ENCODE results near the gene UMODL1. TPM values are rescaled to one million over a fixed set of nuclear protein-coding genes. Genes with fewer than 3 reads are reported as not detected.

The UMODL1 gene
- polyA plus RNA-seq, 3 donors, result not detected

GRCh38 chr21:42036313-42036712, 34.8 kb upstream of the UMODL1 start:
- TF ChIP-seq, protein P1, sequence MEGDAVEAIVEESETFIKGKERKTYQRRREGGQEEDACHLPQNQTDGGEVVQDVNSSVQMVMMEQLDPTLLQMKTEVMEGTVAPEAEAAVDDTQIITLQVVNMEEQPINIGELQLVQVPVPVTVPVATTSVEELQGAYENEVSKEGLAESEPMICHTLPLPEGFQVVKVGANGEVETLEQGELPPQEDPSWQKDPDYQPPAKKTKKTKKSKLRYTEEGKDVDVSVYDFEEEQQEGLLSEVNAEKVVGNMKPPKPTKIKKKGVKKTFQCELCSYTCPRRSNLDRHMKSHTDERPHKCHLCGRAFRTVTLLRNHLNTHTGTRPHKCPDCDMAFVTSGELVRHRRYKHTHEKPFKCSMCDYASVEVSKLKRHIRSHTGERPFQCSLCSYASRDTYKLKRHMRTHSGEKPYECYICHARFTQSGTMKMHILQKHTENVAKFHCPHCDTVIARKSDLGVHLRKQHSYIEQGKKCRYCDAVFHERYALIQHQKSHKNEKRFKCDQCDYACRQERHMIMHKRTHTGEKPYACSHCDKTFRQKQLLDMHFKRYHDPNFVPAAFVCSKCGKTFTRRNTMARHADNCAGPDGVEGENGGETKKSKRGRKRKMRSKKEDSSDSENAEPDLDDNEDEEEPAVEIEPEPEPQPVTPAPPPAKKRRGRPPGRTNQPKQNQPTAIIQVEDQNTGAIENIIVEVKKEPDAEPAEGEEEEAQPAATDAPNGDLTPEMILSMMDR (IDR thresholded peaks at IDR 0.05), result no peak
- no peaks in the 10 kb centered on the region for H3K4me1 Mint-ChIP-seq
- H3K27me3 Mint-ChIP-seq (ENCODE audit: low read depth in 3 of 3), result peaks cover 0 to 10% (median 3%) of the 10 kb centered on the region in 3 donors
- H3K36me3 ChIP-seq (replicated peaks in 1 of 2; ENCODE audit: control insufficient read depth in 1 of 2, insufficient read depth in 2 of 2, low read length in 2 of 2), result no peaks in the 10 kb centered on the region
- H3K4me3 ChIP-seq (replicated peaks in 1 of 3; ENCODE audit: low read depth in 2 of 3, low read length in 3 of 3), result no peak overlapping the region
- no peaks in the 10 kb centered on the region for H4K20me1 ChIP-seq (ENCODE audit: insufficient read depth, low read length)
- no peak overlapping the region for H3K9ac ChIP-seq (ENCODE audit: insufficient read depth, low read length, poor library complexity, severe bottlenecking)
- H3K27ac Mint-ChIP-seq, result no peak overlapping the region
- no peak overlapping the region for H3K27ac ChIP-seq (ENCODE audit: low read depth in 1 of 2, low read length in 2 of 2)
- H3K4me1 ChIP-seq (ENCODE audit: control insufficient read depth in 1 of 2, insufficient read depth in 2 of 2, low read length in 2 of 2), result no peaks in the 10 kb centered on the region
- no peaks in the 10 kb centered on the region for H3K9me3 Mint-ChIP-seq
- WGBS (ENCODE audit: insufficient coverage), result no CpG with 5 or more reads among the region's 2 CpGs
- no peaks in the 10 kb centered on the region for H3K9me3 ChIP-seq (replicated peaks in 1 of 2; ENCODE audit: control insufficient read depth in 1 of 2, insufficient read depth in 1 of 2, low read length in 2 of 2)
- no peak overlapping the region for H2AFZ ChIP-seq (ENCODE audit: insufficient read depth, low read depth, low read length, poor library complexity, severe bottlenecking)
- H3K4me2 ChIP-seq (replicated peaks; ENCODE audit: extremely low read depth, low read length, poor library complexity, severe bottlenecking), result no peak overlapping the region
- H3K4me3 Mint-ChIP-seq, result no peak overlapping the region
- intact Hi-C loops (cut with micrococcal nuclease), result no loop called here
- no peaks in the 10 kb centered on the region for H3K27me3 ChIP-seq (ENCODE audit: control insufficient read depth in 2 of 2, insufficient read depth in 2 of 2, low read length in 2 of 2)
- H3K79me2 ChIP-seq (ENCODE audit: insufficient read depth, low read length), result no peaks in the 10 kb centered on the region
- no peak for DNase-seq
- H3K36me3 Mint-ChIP-seq, result no peaks in the 10 kb centered on the region

DNA sequence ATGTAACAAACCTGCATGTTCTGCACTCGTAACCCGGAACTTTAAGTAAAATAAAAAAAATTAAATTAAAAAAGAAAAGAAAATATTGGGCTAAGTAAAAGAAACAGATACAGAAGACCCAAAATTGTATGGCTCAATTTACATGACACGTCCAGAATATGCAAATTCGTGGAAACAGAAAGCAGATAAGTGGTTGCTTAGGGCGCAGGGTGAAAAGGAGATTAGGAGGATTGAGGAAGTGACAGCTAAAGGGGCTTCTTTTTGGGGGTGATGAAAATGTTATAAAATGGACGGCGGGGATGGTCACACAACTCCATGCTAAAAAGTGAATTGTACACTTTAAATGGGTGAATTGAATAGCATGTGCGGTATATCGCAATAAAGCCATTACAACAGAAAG, 33.6 kb upstream of the UMODL1 start:
- intact Hi-C loops (cut with micrococcal nuclease), result no loop called here
- no peaks in the 10 kb centered on the region for H3K9me3 Mint-ChIP-seq
- H3K27me3 Mint-ChIP-seq (ENCODE audit: low read depth in 3 of 3), result peaks cover 0 to 13% (median 3%) of the 10 kb centered on the region in 3 donors
- no peaks in the 10 kb centered on the region for H3K4me1 Mint-ChIP-seq
- Histone ChIP-seq H3K36me3 (replicated peaks in 1 of 2; ENCODE audit: control insufficient read depth in 1 of 2, insufficient read depth in 2 of 2, low read length in 2 of 2) (no peaks in the 10 kb centered on the region), H3K9ac (ENCODE audit: insufficient read depth, low read length, poor library complexity, severe bottlenecking) (no peak overlapping the region), H3K4me1 (ENCODE audit: control insufficient read depth in 1 of 2, insufficient read depth in 2 of 2, low read length in 2 of 2) (no peaks in the 10 kb centered on the region), H3K27ac (ENCODE audit: low read depth in 1 of 2, low read length in 2 of 2) (no peak overlapping the region), H3K4me2 (replicated peaks; ENCODE audit: extremely low read depth, low read length, poor library complexity, severe bottlenecking) (no peak overlapping the region), H3K79me2 (ENCODE audit: insufficient read depth, low read length) (no peaks in the 10 kb centered on the region), H3K4me3 (replicated peaks in 1 of 3; ENCODE audit: low read depth in 2 of 3, low read length in 3 of 3) (no peak overlapping the region), H2AFZ (ENCODE audit: insufficient read depth, low read depth, low read length, poor library complexity, severe bottlenecking) (no peak overlapping the region), H4K20me1 (ENCODE audit: insufficient read depth, low read length) (no peaks in the 10 kb centered on the region), H3K27me3 (ENCODE audit: control insufficient read depth in 2 of 2, insufficient read depth in 2 of 2, low read length in 2 of 2) (no peaks in the 10 kb centered on the region), H3K9me3 (replicated peaks in 1 of 2; ENCODE audit: control insufficient read depth in 1 of 2, insufficient read depth in 1 of 2, low read length in 2 of 2) (no peaks in the 10 kb centered on the region)
- TF ChIP-seq, protein P1 (IDR thresholded peaks at IDR 0.05), result no peak
- H3K36me3 Mint-ChIP-seq, result no peaks in the 10 kb centered on the region
- no peak overlapping the region for H3K27ac Mint-ChIP-seq
- 71% methylated on average over 2 of the region's 9 CpGs for WGBS (ENCODE audit: insufficient coverage)
- DNase-seq, result no peak
- no peak overlapping the region for H3K4me3 Mint-ChIP-seq
